ENCODE results near the gene LMO7. TPM values are rescaled to one million over a fixed set of nuclear protein-coding genes. Genes with fewer than 3 reads are reported as not detected.
"Not testable (repeated sequence)": the region's sequence is repeated elsewhere in the genome, so short reads cannot be mapped to it uniquely, and the experiment has no call there.

The LMO7 gene
- total RNA-seq, 1 donor from 2014 or later, result 102 TPM

DNA sequence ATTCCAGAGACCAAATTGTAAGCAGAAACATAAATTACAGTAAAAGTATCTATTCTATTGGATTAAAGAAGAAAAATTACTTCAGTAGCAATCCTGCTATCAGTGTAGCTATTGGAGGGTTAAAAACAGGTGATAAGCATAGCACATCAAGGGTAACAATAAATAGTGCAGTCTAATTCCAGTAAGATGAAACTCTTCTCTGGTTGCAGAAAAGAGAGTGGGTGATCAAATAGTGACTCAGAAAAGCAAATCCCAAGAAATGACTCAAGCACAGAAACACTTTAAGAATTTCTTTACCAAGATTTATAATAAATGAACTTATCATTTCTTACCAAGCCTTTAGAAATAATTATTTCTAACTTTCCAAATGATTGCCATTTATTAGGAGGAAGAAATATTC is 135.7 kb downstream of the LMO7 start:
- DNase-seq (ENCODE audit: low read depth), result peak; percentile 94

GRCh38 chr13:75774176-75774575 is 138.0 kb downstream of the LMO7 start:
- no peak for DNase-seq (ENCODE audit: low read depth)

DNA sequence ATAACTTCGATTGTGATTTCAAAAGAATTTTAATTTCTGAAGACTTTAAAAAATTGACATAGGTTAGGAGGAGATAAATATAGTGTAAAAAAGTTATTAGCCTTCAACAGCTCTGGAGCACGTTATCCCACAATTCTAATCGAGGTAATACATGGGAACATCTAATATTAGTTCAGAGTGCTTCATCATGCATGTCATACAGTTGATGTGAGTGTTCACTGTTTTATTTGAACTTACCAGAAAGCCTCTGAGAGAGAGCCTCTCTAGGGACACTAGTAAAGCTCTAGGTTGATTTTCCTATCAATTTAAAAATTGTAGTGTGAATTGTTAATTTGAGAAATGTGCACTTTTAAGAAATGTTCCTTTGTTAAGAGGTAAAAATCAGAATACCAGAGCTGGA is 140.4 kb downstream of the LMO7 start:
- DNase-seq (ENCODE audit: low read depth), result no peak

GRCh38 chr13:75779393-75779792 is 143.3 kb downstream of the LMO7 start:
- no peak for DNase-seq (ENCODE audit: low read depth)

GRCh38 chr13:75780103-75780502 is 144.0 kb downstream of the LMO7 start:
- DNase-seq (ENCODE audit: low read depth), result not testable (repeated sequence)

GRCh38 chr13:75782985-75783384 is 146.9 kb downstream of the LMO7 start:
- no peak for DNase-seq (ENCODE audit: low read depth)

DNA sequence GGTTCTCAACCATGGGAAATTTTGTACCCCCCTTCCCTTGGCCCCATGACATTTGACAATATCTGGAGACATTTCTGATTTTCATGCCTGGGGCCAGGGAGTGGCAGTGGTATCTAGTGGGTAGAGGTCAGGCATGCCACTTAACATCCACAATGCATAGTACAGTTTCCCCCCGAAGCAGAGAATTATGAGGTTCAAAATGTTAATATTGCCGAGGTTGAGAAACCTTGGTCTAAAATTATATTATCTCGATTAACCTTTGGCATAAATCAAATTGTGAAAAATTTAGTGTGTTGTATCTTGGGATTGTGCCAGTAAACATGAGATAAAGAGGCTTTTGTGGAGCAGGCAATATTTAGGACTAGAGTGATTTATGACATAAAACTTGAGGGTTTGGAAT is 147.9 kb downstream of the LMO7 start:
- no peak for DNase-seq (ENCODE audit: low read depth)

DNA sequence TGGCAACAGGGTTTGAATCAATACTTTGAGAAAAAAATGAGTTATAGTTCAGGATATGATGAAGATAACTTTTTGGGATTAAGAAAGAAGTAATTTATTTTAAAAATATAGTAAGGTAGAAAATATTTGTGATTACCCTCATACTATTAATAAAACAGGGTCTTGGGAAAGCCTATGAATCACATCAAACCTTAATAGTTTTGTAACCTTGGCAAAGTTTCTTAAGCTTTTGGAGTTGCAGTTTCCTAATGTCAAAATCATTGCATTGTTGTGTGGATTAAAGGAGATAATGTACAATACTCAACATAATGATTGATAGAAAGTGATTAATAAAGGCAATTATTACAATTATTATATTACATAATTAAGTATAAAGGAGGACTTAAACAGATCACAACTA is 149.0 kb downstream of the LMO7 start:
- no peak for DNase-seq (ENCODE audit: low read depth)

DNA sequence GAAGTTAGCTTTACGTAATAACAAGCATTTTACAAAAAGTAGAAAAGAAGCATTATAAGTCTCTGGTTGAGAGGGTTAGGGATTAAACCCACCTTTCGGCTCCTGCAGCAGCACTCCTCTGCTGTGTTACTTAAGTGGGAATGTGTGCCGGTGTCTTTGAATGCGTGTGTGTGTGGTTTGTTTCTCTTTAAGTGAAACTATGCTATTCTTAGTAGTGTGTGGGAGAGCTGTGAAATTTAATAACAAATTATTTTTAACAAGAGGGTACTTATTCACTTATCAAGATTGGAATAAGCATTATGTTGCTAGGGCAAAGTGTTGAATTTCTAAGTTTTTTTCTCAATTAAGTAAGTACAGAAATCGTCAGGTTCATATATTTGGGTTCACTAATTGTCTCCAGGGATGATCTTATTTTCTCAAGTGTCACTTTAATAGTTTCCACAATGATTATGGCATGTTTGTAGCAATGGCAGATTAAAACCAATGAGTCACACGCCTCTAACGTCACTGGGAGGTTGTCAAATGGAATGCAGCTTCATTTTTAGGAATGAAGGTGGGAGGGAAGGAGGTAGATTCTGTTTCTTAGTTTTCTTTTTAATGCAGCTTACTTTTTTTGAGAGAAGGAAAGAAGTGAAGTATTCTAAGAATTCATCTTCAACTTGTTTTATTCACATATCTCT is 151.3 kb downstream of the LMO7 start:
- no peak for DNase-seq (ENCODE audit: low read depth)

DNA sequence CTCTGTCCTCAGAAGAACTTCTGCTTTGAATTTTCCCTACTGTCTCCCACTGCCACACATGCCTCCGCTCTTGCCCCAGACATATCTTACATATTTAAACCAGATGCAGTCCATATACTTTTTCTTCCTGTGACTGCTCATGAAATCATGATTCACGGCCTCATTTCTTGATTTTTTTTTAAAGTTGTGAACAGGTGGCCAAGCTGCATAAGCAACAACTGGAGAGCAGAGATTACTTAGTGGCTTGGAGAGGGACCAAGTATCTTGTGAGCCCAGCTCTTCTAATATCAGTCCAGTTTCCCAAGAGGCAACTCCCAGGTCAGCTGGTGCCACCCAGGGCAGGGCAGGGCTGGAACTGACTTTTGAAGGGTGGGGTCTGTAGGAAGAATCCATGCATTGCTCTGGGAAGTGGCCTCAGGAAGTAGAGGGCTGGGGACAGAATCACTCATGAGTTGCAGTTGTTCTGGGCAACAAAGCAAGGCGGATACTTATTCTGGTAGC is 152.4 kb downstream of the LMO7 start:
- peak; percentile 63 for DNase-seq (ENCODE audit: low read depth)

DNA sequence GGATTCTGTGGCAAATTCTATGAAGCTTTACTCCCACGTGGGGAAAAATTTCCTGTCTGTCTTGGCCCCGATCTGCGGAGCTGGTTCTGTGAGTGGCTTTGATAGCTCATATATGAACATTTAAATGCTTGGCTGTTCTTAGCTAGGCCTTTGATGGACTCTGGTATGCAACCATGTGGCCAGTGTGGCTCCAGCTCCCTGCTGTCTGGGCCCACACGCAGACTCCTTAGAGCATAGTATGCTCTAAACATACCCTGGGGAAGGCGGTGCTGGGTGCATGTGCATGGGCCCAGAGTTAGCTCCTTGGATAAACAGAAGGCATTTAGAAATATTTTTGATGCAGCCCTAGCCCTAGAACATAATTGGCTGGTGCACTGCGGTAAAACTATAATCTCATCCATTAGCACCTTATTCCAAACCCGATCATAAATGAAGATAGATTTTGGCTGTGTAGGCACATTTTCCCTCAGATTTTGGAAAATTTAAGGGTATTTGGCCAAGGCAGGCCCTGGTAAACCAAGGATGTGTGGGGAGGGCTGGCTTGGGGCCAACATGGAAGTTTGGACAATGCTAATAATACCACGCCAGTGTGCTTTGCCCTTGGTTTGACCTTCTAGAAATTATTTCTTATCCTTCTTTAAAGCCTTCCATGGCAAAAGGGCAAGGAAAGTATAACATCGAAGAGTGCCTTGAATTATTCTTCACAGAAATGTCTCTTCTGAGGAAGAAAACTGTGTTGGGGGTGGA is 153.5 kb downstream of the LMO7 start:
- no peak for DNase-seq (ENCODE audit: low read depth)

DNA sequence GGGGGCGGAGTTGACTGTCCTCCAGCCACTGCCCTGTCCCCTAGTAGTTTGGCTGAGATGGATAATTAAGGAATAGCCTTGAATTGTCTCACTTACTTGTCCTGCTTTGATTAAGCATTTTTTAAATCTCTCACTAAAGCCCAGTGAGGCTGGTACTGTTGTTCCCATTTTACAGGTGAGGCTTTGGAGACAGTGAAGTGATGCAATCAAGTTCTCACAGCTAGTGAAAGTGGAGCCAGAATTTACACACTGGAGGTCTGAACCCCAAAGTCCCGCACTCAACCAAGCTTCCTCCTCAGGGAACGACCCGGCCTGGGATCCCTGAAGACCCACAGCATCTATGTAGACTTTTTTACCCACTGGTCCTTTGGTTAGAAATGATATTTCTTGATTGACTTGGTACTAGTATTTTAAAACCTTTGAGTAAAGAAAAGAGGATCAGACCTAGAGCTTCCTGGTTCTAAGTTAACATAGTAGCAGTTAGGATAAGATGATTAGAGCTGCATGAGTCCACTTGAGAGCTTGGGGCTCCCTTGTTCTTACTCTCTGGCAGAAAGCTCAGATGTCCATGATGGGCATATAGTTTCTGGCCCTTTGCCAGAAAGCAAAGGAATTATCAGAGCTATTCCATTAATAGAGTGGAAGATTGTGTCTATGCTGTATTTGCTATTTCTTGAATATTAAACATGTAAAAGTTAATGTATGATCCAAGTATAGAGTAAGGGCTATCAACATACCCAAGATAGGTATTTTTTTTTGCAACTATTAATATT is 154.3 kb downstream of the LMO7 start:
- DNase-seq (ENCODE audit: low read depth), result no peak

GRCh38 chr13:75792526-75793187 is 156.5 kb downstream of the LMO7 start:
- peak; percentile 95 for DNase-seq (ENCODE audit: low read depth)

- DNase-seq (ENCODE audit: low read depth), result not testable (repeated sequence)
Observed at GRCh38 chr13:75793188-75793567, 157.0 kb downstream of the LMO7 start.

DNA sequence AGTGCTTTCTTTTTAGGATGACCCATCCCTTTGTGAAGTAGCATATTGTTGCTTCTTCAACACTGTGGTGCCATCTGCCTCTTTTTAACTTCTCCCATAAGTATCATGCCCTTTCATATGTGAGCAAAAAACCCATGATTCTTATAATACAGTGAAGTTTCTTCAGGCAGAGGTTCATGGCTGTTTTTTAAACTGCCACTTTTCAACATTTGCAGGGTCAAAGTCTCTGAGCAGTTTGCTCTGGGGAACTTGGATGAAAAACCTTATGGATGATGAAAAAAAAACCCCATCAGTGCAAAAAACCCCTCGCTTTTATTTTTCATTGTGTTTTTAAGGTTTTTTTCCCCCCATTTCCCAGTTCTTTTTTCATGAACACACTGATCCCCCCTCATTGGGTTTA is 158.5 kb downstream of the LMO7 start:
- no peak for DNase-seq (ENCODE audit: low read depth)

GRCh38 chr13:75795274-75795673 is 159.1 kb downstream of the LMO7 start:
- DNase-seq (ENCODE audit: low read depth), result no peak

DNA sequence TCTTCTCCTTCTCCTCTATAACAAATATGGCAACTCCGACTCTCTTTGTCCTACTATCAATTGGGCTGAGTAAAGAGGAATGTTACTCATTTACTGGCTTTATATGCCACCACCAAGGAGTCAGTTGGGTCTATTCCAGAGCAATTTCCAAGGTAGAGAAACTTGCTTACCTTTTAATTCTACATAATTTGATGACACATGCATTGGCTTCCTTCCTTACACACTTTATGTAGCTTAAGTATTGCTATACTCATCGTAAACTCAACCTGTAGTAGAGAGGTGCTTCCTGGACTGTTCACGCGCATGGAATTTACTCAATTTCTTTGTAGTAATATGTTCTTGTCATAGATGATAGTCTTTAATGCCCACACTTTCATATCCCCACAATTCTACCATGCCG is 160.7 kb downstream of the LMO7 start:
- DNase-seq (ENCODE audit: low read depth), result no peak

DNA sequence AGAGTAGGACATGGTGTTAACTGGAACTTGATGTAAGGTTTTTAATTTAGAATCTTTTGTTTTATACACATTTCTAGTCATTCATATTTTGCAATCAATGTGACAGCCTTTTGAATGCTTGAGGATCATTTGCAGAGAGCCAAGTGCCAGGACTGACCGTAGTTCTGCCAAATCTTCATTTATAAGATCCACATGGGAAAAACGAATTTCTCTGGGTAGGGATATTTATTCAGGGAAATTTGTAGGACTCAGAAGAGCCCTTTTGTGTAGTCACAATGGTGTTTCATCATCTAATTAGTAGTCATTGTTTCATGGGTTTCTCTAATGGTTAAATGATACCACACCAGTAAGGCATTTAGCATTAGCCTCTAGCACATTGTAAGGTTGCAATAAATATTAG is 161.1 kb downstream of the LMO7 start:
- peak; percentile 35 for DNase-seq (ENCODE audit: low read depth)

DNA sequence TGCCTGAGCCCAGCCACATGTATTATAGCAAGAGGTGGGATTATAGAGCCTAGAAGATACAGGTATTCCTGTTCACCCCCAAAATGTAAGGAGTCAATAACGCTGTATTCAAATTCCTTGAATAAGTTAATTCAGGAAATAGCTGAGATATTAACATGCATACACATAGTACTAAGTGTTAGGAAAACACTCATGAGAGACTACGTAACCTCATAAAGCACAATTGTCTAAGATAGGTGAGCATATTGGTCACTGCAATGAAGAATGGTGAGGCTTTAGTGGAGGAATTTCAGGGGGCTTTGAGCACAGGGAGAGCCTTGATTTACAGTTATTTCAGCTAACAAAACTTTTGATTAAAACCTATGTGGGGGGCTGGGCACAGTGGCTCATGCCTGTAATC is 161.6 kb downstream of the LMO7 start:
- no peak for DNase-seq (ENCODE audit: low read depth)

DNA sequence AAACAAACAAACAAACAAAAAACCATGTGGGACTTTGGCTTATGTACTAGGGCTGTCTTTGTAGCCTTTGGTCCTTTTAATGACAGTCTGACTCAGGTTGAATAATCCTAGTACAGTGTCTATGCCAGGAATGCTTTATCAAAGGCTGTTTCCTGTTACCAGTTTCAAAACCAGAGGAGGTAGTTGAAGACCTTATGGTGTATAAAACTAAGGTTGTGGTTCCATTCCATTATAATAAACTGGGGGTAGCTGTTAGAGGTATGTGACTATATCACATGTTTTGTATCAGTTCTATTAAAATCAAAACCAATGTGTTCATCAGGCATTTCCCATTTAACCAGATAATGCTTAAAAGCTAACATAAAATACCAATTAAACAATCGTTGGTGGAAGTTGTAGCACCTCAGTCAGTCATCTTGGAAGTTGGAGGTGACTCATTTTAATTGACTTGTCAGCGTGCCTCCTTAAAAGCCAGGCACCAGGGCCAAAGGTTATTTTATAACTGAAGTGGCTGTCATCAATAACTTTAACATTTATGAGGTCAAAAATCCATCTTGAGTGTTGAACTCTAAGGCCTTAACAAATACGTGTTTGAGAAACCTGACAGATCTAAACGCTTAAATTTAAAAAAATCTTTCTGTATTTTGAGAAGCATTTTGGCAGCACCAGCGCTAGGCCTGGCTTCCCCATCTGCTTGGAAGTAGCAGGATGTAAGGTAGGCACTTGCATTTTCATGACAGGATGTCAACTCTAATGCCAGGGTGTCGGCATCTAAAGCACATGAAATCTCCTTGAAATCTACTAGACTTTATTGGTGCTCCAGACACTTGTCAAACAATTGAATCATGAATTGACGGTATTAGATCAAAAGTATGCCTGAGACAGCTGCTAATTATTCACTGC is 162.5 kb downstream of the LMO7 start:
- DNase-seq (ENCODE audit: low read depth), result peak; percentile 84

- no peak for DNase-seq (ENCODE audit: low read depth)
Observed at GRCh38 chr13:75800545-75800944, 164.4 kb downstream of the LMO7 start.

Data from renal cortical epithelial cell (primary cell).